Mammary epithelial cell (primary cell): Measurements from ENCODE around the gene THSD7A.

Experiments
- CTCF ChIP-seq, 2 donors: IDR thresholded peaks in 1 of 2; conservative IDR thresholded peaks in 1 of 2; 2 replicates each; pipeline ENCODE4 v1.5.1; 2011 to 2012; ENCODE audit warnings: inconsistent platforms in 2 of 2, low read length in 2 of 2, mild to moderate bottlenecking in 2 of 2, control low read depth in 1 of 2, low read depth in 1 of 2; ENCODE audit not compliant: insufficient read depth in 1 of 2; ENCODE audit errors: extremely low read depth in 1 of 2
- EZH2 ChIP-seq: IDR thresholded peaks from 2 replicates; pipeline ENCODE4 v1.6.1; 2012; ENCODE audit warnings: low read length, inconsistent platforms, borderline replicate concordance

GRCh38 chr7:11345621-11346020, 486.4 kb downstream of the THSD7A start:
- TF ChIP-seq CTCF (conservative IDR thresholded peaks at IDR 0.05 in 1 of 2, IDR thresholded peaks at IDR 0.05 in 1 of 2; ENCODE audit: extremely low read depth in 1 of 2, insufficient read depth in 1 of 2, low read depth in 1 of 2, low read length in 2 of 2) (no peak), EZH2 (no peak)
